Dermis microvascular lymphatic vessel endothelial cell (primary cell): ENCODE data around the gene MRPL58. TPM values are rescaled to one million over a fixed set of nuclear protein-coding genes. Genes with fewer than 3 reads are reported as not detected.

Experiments used
- DNase-seq, 2 donors: peaks; one replicate each; pipeline versions ENCODE4 v3.0.0 to v3.0.0-alpha.2; 2010; ENCODE audit warnings: low read depth in 2 of 2
- total RNA-seq: library from RNA; depleted of rRNA; stranded (reverse); fragments of >200 nt; gene quantifications from 2 replicates; pipeline ENCODE4 v1.2.1, GENCODE V29; 2014

MRPL58 gene
- total RNA-seq, 1 donor from 2014 or later = 28.0 TPM

- peak; percentile 92 to 97 for DNase-seq
These were observed 34.2 kb downstream of the MRPL58 start, which contains the start of the genes ATP5PD and KCTD2 for GRCh38 chr17:75046407-75047289. Gene ATP5PD (minus strand): TSS chr17:75046969. CDS start chr17:75042650, 4,319 bp downstream. Gene KCTD2 (plus strand): TSS chr17:75047225. CDS start chr17:75047251, 26 bp downstream.

- peak in 1 of 2 donors; percentile 13 for DNase-seq
These were observed 35.1 kb downstream of the MRPL58 start for GRCh38 chr17:75047398-75048098.

GRCh38 chr17:75048249-75048878 lies 35.9 kb downstream of the MRPL58 start:
- no peak for DNase-seq

- DNase-seq = no peak
These were observed 36.6 kb downstream of the MRPL58 start for GRCh38 chr17:75049057-75049456.

GRCh38 chr17:75049706-75050105 lies 37.2 kb downstream of the MRPL58 start:
- no peak for DNase-seq

- DNase-seq = no peak
These were observed 39.5 kb downstream of the MRPL58 start for GRCh38 chr17:75051941-75052340.

- peak; percentile 78 to 84 for DNase-seq
These were observed 47.2 kb downstream of the MRPL58 start for GRCh38 chr17:75059369-75060345.

- DNase-seq = no peak
These were observed 48.1 kb downstream of the MRPL58 start for GRCh38 chr17:75060434-75061054.

GRCh38 chr17:75061055-75061438 lies 48.6 kb downstream of the MRPL58 start:
- no peak for DNase-seq

GRCh38 chr17:75061618-75062017 lies 49.1 kb downstream of the MRPL58 start:
- DNase-seq = no peak

GRCh38 chr17:75063201-75063600 lies 50.7 kb downstream of the MRPL58 start:
- no peak for DNase-seq

- no peak for DNase-seq
These were observed 51.2 kb downstream of the MRPL58 start for GRCh38 chr17:75063626-75064025.

GRCh38 chr17:75064040-75064439 lies 51.6 kb downstream of the MRPL58 start:
- no peak for DNase-seq

GRCh38 chr17:75064460-75064859 lies 52.0 kb downstream of the MRPL58 start:
- DNase-seq = no peak

- DNase-seq = no peak
These were observed 52.5 kb downstream of the MRPL58 start for GRCh38 chr17:75064867-75065561.

GRCh38 chr17:75065562-75066151 lies 53.2 kb downstream of the MRPL58 start:
- DNase-seq = peak; percentile 83 to 90

GRCh38 chr17:75067856-75068255 lies 55.4 kb downstream of the MRPL58 start:
- DNase-seq = no peak

- no peak for DNase-seq
These were observed 56.3 kb downstream of the MRPL58 start for GRCh38 chr17:75068750-75069149.

GRCh38 chr17:75069783-75070182 lies 57.3 kb downstream of the MRPL58 start:
- DNase-seq = peak in 1 of 2 donors; percentile 51
